Right kidney (tissue), 1 donor: ENCODE results near the gene KCNF1.

Source experiments
- DNase-seq: peaks from one replicate; pipeline ENCODE4 v3.0.0-alpha.2; 2016

Gene KCNF1

GRCh38 chr2:10903861-10904210 lies 7.9 kb upstream of the KCNF1 start:
- no peak for DNase-seq

- DNase-seq = no peak
Observed at GRCh38 chr2:10904455-10904854, 7.3 kb upstream of the KCNF1 start.

DNA sequence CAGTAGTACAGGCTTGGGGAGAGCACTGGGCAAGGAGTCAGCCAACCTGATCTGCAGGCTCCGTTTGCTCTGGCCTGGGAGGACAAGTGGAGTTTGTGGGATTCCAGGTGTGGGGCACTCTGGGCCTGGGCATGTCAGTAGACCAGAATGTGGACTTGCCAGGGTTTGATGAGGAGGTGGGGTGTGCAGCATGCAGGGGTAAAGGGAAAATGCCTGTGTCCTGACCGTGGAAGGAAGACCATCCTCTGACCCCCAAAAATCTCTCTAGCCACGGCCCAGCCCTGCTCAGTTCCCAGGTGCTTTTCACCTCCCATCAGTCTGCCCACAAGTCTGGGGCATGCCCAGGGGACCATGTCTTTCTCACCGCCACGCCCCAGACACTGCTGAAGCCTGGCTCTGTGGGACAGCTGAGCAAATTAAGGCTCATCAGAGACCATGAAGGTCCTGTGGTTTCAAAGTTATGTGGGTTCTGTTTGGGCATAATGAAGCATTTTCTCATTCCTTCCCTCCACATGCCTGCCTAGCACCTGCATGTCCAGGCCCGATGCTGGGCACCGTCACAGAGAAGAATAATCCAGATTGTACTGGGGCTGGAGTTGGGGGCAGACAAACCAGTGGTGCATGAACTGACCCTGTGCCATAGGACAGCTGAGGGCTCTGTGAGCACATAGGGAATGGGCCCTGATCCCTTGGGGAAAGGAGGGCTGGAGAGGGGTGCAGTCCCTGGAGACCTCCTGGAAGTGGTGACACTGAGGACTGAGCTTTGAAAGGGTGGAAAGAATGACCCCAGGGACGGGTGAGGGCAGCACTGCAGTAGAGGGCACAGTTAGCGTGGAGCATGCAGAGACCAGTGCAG lies 6.5 kb upstream of the KCNF1 start:
- DNase-seq = no peak

- no peak for DNase-seq
Observed at GRCh38 chr2:10905862-10906143, 5.9 kb upstream of the KCNF1 start.

DNA sequence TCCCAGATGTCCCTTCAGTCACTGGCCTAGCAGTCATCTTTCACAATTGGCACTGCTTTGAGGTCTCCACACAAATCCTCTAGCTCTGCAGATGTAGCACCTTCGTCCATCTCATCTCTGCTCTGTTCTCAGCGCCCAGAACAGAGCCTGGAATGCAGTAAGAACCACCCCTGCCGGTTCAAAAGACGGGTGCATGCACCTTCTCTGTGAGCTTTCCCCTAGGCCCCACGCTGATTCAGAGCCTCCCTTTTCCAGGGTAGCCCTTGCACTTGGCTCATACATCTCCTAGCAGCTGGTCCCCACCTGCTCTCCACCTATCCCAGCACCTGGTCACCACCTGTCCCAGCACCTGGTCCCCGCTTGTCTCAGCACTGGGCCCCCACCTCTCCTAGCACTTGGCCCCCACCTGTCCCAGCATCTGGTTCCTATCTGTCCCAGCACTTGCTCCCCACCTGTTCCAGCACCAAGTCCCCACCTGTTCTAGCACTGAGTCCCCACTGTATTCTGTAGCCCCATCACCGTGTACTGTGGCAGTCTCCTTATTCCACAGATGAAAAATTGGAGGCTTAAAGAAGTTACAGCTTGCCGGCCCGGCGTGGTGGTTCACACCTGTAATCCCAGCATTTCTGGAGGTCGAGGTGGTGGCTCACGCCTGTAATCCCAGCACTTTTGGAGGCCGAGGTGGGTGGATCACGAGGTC lies 4.7 kb upstream of the KCNF1 start:
- DNase-seq = no peak

- no peak for DNase-seq
Observed at GRCh38 chr2:10908195-10908594, 3.5 kb upstream of the KCNF1 start.

DNA sequence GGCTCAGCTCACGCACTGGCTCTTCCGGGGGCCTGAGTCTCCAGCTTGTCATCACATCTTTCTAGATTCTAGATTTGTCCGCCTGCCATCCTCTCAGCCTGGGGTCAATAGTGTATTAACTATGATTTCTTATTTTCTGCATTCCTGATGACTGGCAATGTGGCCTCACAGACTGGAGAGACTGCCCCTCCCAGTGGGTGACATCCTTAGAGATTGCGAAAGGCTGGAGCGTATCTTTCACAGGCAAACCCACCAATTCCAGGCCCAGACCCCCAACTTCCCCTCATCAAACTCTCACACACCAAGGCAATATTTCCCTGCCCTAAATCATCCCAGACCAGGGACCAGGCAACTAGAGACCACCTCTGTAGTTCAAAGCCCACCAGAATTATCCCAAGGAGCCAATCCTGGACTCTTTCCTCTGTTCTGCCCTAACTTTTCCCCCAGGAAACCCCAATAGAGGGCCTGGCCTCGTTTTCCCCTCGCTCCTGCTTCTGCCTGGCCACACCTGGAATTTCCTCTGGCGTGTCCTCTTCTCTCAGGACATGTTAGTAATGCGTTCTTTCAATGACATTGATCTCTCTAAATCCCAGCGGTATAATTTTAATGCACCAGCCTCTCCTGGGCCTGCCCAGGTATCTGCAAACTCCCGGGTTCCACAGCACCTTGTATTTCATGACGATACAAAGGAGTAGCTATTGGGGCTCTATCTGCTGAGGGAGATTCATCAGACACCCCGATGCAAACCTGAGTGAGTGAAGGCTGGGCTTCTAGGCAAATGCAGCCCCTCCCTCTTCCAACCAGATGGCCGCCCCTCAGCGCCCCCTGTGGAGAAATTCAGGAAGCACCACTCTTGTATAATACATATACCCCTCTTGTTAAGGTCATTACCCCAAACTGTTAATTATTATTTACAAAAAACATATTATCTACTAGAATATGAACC lies 2.4 kb upstream of the KCNF1 start:
- DNase-seq = no peak

- no peak for DNase-seq
Observed at GRCh38 chr2:10909996-10910341, 1.8 kb upstream of the KCNF1 start.

DNA sequence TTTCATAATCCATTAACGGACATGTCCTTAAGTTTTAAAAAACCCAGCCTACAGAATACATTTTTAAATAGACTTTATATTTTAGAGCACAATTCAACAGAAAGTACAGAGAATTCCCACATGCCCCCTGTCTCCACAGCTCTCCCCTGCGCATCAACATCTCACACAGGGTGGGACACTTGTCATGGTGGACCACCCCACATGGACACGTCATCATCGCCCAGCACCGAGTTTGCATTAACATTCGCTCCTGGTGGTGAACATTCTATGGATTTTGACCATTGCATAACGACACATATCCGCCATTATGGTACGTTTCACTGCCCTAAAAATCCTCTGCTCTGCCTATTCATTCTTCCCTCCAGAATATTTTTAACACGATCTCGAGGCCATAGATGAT lies 1.1 kb upstream of the KCNF1 start:
- no peak for DNase-seq

DNA sequence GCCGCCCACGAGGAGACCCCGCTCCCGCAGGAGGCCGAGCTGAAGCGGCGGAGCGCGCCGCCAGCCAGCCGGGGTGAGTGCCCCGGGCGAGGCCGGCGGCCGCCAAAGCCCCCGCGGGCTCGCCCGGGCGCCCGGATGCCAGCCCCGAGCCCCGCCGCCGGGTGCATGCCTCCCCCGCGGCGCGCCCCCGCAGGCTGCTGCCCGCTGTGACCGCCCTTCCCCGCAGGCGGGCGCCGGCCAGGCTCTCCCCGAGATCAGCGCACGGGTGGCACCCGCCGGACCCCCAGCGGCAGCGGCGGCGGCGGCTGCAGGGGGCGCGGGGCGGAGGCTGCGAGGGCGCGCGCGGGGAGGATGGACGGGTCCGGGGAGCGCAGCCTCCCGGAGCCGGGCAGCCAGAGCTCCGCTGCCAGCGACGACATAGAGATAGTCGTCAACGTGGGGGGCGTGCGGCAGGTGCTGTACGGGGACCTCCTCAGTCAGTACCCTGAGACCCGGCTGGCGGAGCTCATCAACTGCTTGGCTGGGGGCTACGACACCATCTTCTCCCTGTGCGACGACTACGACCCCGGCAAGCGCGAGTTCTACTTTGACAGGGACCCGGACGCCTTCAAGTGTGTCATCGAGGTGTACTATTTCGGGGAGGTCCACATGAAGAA lies 470 bp downstream of the KCNF1 start:
- DNase-seq = peak; percentile 45

DNA sequence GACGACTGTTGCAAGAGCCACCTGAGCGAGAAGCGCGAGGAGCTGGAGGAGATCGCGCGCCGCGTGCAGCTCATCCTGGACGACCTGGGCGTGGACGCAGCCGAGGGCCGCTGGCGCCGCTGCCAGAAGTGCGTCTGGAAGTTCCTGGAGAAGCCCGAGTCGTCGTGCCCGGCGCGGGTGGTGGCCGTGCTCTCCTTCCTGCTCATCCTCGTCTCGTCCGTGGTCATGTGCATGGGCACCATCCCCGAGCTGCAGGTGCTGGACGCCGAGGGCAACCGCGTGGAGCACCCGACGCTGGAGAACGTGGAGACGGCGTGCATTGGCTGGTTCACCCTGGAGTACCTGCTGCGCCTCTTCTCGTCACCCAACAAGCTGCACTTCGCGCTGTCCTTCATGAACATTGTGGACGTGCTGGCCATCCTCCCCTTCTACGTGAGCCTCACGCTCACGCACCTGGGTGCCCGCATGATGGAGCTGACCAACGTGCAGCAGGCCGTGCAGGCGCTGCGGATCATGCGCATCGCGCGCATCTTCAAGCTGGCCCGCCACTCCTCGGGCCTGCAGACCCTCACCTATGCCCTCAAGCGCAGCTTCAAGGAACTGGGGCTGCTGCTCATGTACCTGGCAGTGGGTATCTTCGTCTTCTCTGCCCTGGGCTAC lies 1.2 kb downstream of the KCNF1 start:
- DNase-seq = no peak

DNA sequence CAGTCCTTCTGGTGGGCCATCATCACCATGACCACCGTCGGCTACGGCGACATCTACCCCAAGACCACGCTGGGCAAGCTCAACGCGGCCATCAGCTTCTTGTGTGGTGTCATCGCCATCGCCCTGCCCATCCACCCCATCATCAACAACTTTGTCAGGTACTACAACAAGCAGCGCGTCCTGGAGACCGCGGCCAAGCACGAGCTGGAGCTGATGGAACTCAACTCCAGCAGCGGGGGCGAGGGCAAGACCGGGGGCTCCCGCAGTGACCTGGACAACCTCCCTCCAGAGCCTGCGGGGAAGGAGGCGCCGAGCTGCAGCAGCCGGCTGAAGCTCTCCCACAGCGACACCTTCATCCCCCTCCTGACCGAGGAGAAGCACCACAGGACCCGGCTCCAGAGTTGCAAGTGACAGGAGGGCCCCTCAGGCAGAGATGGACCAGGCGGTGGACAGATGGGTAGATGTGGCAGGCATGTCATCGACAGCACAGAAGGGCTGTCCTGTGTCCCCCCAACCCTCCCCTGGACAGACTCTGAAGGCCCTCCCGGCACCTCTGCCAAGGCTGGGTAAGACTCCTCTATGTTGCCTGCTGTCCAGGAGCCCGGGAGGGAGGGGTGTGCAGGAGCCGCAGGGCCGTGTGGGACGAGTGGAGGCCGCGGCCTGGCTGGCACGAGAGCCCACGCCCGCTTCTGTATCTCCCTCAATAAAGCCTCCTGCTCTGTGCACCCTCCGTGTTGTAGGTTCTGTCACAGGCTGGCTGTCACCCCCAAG lies 2.0 kb downstream of the KCNF1 start:
- DNase-seq = no peak

GRCh38 chr2:10914272-10914693 lies 2.5 kb downstream of the KCNF1 start:
- no peak for DNase-seq

DNA sequence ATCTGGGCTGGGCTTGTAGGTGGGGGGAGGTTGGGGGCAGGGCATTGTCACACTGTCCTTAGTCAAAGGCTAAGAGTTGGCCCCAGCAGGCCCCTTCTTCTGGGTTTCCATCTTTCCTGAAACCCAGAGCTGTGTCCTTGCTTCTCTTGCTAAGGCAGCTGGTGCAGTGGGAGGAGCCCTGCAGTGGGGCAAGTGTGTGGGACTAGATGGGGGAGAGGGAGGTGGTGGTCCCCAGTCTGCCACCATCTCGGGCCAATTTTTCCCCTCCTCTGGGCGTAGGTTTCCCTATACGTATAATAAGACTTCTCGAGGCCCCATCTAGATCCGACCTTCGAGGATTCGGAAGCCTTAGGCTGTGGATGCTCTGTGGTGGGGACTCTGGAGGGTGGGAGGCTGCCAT lies 3.5 kb downstream of the KCNF1 start:
- no peak for DNase-seq

DNA sequence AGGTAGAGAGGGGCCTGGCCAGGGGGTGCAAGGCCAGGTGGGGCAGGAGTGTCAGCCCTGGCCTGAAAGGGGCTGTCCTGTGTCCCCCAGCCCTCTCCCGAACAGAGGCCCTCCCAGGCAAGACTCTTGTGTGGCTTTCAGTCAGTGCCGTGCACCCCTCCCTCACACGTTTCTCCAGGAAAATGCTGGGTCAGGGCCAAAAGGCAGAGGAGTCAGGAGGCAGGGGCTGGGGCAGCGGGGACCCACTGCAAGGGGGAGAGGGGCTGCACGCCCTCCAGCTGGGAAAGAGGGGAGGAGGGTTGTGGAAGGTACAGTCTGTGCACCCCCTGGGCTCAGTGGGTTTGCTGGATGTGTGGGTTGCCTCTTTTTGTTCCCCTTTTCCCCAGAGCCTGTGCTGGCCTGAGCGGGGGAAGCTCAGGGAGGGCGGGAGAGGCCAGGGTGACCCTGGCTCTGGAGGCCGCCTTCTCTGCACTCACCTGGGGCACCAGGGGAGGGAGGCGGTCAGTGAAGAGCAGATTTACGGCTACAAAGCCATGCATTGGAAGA lies 4.1 kb downstream of the KCNF1 start:
- no peak for DNase-seq

DNA sequence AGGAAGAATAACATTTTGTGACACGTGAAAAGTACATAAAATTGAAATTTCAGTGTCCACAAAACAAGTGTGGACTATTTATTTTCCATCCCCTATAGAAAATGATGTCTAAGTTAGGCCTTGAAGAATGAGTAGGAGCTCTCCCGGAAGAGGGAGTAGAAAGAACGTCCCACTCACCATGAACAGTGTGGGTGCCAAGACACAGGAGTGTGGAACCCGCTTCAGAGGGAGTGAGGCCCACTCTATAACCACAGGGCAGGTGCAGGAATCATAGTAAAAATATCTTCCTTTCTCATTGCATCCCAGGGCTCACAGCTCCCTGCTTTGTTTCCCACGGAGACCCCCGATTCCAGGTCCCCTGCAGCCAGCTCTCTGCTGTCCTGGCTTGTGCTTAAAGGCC lies 5.2 kb downstream of the KCNF1 start:
- DNase-seq = no peak

DNA sequence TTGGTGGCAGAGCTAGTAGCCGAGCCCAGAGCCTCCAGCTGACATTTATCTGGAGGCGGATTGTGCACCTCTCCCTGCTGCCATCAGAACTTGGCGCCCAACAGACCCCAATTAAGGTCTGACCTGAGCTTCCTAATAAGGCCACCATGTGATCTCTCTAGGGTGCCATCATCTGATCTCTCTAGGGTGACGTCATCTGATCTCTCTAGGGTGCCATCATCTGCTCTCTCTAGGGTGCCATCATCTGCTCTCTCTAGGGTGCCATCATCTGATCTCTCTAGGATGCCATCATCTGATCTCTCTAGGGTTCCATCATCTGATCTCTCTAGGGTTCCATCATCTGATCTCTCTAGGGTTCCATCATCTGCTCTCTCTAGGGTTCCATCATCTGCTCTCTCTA lies 6.2 kb downstream of the KCNF1 start:
- DNase-seq = no peak

DNA sequence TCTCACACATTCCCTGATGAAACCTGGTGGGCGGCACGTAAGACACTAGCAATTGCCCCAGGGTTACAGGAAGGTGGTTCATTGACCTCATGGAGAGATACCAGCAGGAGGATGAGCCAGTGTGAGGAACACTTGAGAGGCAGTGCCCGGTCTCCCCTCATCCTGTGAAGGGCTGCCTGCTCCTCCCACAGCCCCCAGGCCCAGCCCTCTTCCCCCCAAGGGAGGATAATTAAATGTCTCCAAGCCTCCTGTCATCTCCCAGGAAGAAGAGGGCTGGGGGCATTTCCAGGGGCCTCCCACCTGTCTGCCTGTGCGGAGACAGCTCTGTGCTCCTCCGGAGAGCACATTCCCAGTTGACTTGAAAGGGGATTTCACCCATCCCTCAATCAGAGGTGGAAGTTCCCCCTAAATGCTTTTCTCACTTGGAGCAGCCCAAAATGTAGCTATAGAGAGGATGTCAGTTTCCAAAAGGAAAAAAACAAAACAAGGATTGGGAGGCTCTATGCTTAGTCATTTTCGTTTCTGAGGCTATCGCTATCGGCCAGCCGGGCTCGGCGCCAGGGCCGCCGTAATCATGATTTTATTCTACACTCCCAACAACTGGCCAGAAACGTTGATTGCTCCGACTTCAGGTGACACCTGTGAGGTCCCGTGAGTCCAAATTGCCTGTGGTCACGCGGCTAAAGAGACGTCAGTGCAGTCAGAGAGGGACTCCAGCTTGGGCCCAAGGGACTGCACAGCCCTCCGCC lies 7.1 kb downstream of the KCNF1 start:
- DNase-seq = no peak

DNA sequence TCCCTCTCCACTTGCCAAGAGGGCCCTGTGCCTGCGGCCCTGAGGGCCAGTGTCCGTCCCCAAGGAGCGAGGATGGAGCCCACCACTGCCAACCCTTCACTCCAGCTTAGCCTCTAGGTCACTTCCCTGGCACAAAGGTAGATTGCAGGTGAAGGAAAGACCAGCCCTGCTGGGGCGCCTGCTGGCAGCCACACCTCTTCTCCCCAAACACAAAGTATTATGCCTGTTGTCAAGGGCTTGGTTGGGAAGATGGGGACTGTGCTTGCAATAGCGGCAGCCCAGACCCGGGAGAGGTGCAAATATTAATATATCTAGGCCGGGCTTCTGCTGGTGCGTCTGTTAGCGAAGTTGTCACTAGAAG lies 7.7 kb downstream of the KCNF1 start:
- no peak for DNase-seq
